Astrocyte of the cerebellum (primary cell): ENCODE measurements around the gene REG1B.

ENCODE experiments used
- DNase-seq: peaks from one replicate; pipeline ENCODE4 v3.0.0-alpha.2; 2011; ENCODE audit warnings: low read depth
- H3K4me3 ChIP-seq: 2 replicates; pipeline ENCODE4 v1.5.1; 2011; ENCODE audit warnings: mild to moderate bottlenecking, low read depth, low read length, moderate library complexity
- CTCF ChIP-seq: IDR thresholded peaks from 2 replicates; pipeline ENCODE4 v1.5.1; 2012; ENCODE audit warnings: low read length, low read depth, moderate library complexity, mild to moderate bottlenecking; ENCODE audit errors: missing control alignments
- in situ Hi-C: cut with HindIII; loops from 2 replicates; pipeline ENCODE4 v1.10.0; 2017; ENCODE audit warnings: low sequenced_read_pairs

REG1B gene

GRCh38 chr2:79086255-79086654, 1.5 kb downstream of the REG1B start:
- no peak overlapping the region for H3K4me3 ChIP-seq
- no peak for DNase-seq
- in situ Hi-C loops: no loop called here
- TF ChIP-seq CTCF: no peak

- no peak for DNase-seq
- no peak overlapping the region for H3K4me3 ChIP-seq
- in situ Hi-C loops: no loop called here
- no peak for TF ChIP-seq CTCF
Measured at GRCh38 chr2:79085382-79085781, 2.4 kb downstream of the REG1B start.

GRCh38 chr2:79084495-79085135, 3.2 kb downstream of the REG1B start:
- H3K4me3 ChIP-seq: no peak overlapping the region
- DNase-seq: no peak
- in situ Hi-C loops: no loop called here
- TF ChIP-seq CTCF: no peak

- no peak for DNase-seq
- in situ Hi-C loops: no loop called here
- H3K4me3 ChIP-seq: no peak overlapping the region
Measured at GRCh38 chr2:79083597-79084251, 4.1 kb downstream of the REG1B start.

GRCh38 chr2:79082987-79083386, 4.8 kb downstream of the REG1B start:
- in situ Hi-C loops: no loop called here
- H3K4me3 ChIP-seq: no peak overlapping the region
- no peak for DNase-seq
- TF ChIP-seq CTCF: no peak

More at GRCh38 chr2:79083597-79084251, 4.1 kb downstream of the REG1B start:
- no peak for TF ChIP-seq CTCF

- no peak for DNase-seq
- in situ Hi-C loops: no loop called here
- no peak for TF ChIP-seq CTCF
- H3K4me3 ChIP-seq: no peak overlapping the region
Measured at GRCh38 chr2:79071078-79071477, 16.7 kb downstream of the REG1B start.
